Caco-2 (cell line): Measurements from ENCODE around the gene KIAA2012. TPM values are rescaled to one million over a fixed set of nuclear protein-coding genes. Genes with fewer than 3 reads are reported as not detected.

Experiments
- BruUV-seq: library from RNA; stranded (reverse); fragments of 400-500 nt; replicated peaks from 2 replicates; lab custom pipeline; 2021; lab: Mats Ljungman, UMichigan
- CTCF ChIA-PET: fragments of 300-600 bp; sonication (Branson Sonifier 250); formaldehyde crosslinking; loops from one replicate; lab custom pipeline; 2022; ENCODE audit warnings: antibody characterized with exemption; lab: Charles Lee
- POLR2A ChIA-PET: fragments of 300-600 bp; sonication (Branson Sonifier 250); formaldehyde crosslinking; loops from one replicate; lab custom pipeline; 2022; ENCODE audit warnings: antibody characterized with exemption; lab: Charles Lee
- DNase-seq, 2 experiments: peaks; one replicate each; pipeline versions ENCODE4 v3.0.0 to v3.0.0-alpha.2; 2020 to 2022
- H3K27me3 ChIP-seq: replicated peaks from 2 replicates; pipeline ENCODE4 v1.6.0; 2011; ENCODE audit warnings: low read length; ENCODE audit not compliant: control insufficient read depth, insufficient read depth
- H3K36me3 ChIP-seq: 2 replicates; pipeline ENCODE4 v1.5.1; 2011; ENCODE audit warnings: low read length; ENCODE audit not compliant: control insufficient read depth, insufficient read depth
- H3K4me1 ChIP-seq: fragments of 250-450 bp; sonication (Bioruptor Pico); 2 replicates; pipeline ENCODE4 v1.5.1; 2020; ENCODE audit warnings: mild to moderate bottlenecking
- H3K4me3 ChIP-seq: 2 replicates; pipeline ENCODE4 v1.5.1; 2011; ENCODE audit warnings: low read depth, mild to moderate bottlenecking, control low read depth, low read length
- H3K9me3 ChIP-seq: fragments of 250-450 bp; sonication (Bioruptor Pico); 2 replicates; pipeline ENCODE4 v1.5.1; 2020; ENCODE audit warnings: mild to moderate bottlenecking, moderate library complexity
- H3K27ac Mint-ChIP-seq: one replicate; pipeline ENCODE4 v1.8.0; 2022; ENCODE audit warnings: mixed read lengths; ENCODE audit not compliant: unreplicated experiment
- H3K27me3 Mint-ChIP-seq: one replicate; pipeline ENCODE4 v1.8.0; 2022; ENCODE audit warnings: mixed read lengths; ENCODE audit not compliant: insufficient read depth, unreplicated experiment
- H3K36me3 Mint-ChIP-seq: one replicate; pipeline ENCODE4 v1.8.0; 2022; ENCODE audit warnings: mild to moderate bottlenecking, mixed read lengths; ENCODE audit not compliant: insufficient read depth, unreplicated experiment
- H3K4me1 Mint-ChIP-seq: one replicate; pipeline ENCODE4 v1.8.0; 2022; ENCODE audit warnings: low read depth, mixed read lengths; ENCODE audit not compliant: unreplicated experiment
- H3K4me3 Mint-ChIP-seq: one replicate; pipeline ENCODE4 v1.8.0; 2022; ENCODE audit warnings: mild to moderate bottlenecking, moderate library complexity, mixed read lengths; ENCODE audit not compliant: unreplicated experiment
- H3K9me3 Mint-ChIP-seq: one replicate; pipeline ENCODE4 v1.8.0; 2022; ENCODE audit warnings: mixed read lengths; ENCODE audit not compliant: unreplicated experiment
- CTCF ChIP-seq, 2 experiments: fragments of 200-600 bp in 1 of 2; IDR thresholded peaks; 1 replicate in 1 of 2; 2 replicates in 1 of 2; pipeline versions ENCODE4 v1.5.1 to v1.8.0; 2011 to 2022; ENCODE audit warnings: antibody characterized with exemption in 1 of 2, control low read depth in 1 of 2, inconsistent platforms in 1 of 2, low read depth in 1 of 2, low read length in 1 of 2, mild to moderate bottlenecking in 1 of 2, moderate library complexity in 1 of 2; ENCODE audit not compliant: insufficient read depth in 1 of 2, severe bottlenecking in 1 of 2, unreplicated experiment in 1 of 2
- intact Hi-C: fragments of 100-400 bp; cut with micrococcal nuclease; formaldehyde crosslinking; loops from one replicate; pipeline ENCODE4 v1.10.0; 2022; ENCODE audit not compliant: unreplicated experiment
- total RNA-seq: library from RNA; stranded (reverse); gene quantifications from 2 replicates; pipeline ENCODE4 v1.2.3, GENCODE V29; 2022

The KIAA2012 gene
- total RNA-seq, 1 experiment from 2014 or later: 0.27 TPM

GRCh38 chr2:202165945-202166344 is 92.9 kb downstream of the KIAA2012 start:
- CTCF ChIA-PET: no interaction called here

GRCh38 chr2:202169131-202169530 is 96.1 kb downstream of the KIAA2012 start:
- no peak for DNase-seq
- no TSS peak for BruUV-seq
- Mint-ChIP-seq H3K9me3 (no peaks in the 10 kb centered on the region), H3K27ac (no peak overlapping the region), H3K27me3 (no peaks in the 10 kb centered on the region), H3K4me1 (peaks cover 15% of the 10 kb centered on the region), H3K36me3 (no peaks in the 10 kb centered on the region), H3K4me3 (no peak overlapping the region)
- CTCF ChIA-PET: interaction anchor here (0.7 kb wide), 1 partner anchor 309 kb away, joined by 3 read pairs; no protein-coding TSS in a partner anchor
- no peaks in the 10 kb centered on the region for H3K27me3 ChIP-seq
- H3K36me3 ChIP-seq: no peaks in the 10 kb centered on the region
- no peak for TF ChIP-seq CTCF (IDR thresholded peaks at IDR 0.05; ENCODE audit: insufficient read depth in 1 of 2, low read depth in 1 of 2, low read length in 1 of 2, severe bottlenecking in 1 of 2, unreplicated experiment in 1 of 2)
- POLR2A ChIA-PET: no interaction called here
- peaks cover 20% of the 10 kb centered on the region for H3K4me1 ChIP-seq
- no peak overlapping the region for H3K4me3 ChIP-seq
- intact Hi-C loops: no loop called here
- H3K9me3 ChIP-seq: no peaks in the 10 kb centered on the region

More at GRCh38 chr2:202165945-202166344, 92.9 kb downstream of the KIAA2012 start:
- no TSS peak for BruUV-seq
- Histone ChIP-seq H3K36me3 (no peaks in the 10 kb centered on the region), H3K4me3 (no peak overlapping the region), H3K4me1 (peaks cover 24% of the 10 kb centered on the region), H3K9me3 (no peaks in the 10 kb centered on the region), H3K27me3 (no peaks in the 10 kb centered on the region)
- intact Hi-C loops: no loop called here
- no peak overlapping the region for H3K27ac Mint-ChIP-seq
- no peaks in the 10 kb centered on the region for H3K36me3 Mint-ChIP-seq
- DNase-seq: no peak
- H3K4me1 Mint-ChIP-seq: peaks cover 24% of the 10 kb centered on the region
- H3K27me3 Mint-ChIP-seq: no peaks in the 10 kb centered on the region
- POLR2A ChIA-PET: no interaction called here
- TF ChIP-seq CTCF (IDR thresholded peaks at IDR 0.05; ENCODE audit: insufficient read depth in 1 of 2, low read depth in 1 of 2, low read length in 1 of 2, severe bottlenecking in 1 of 2, unreplicated experiment in 1 of 2): no peak
- H3K4me3 Mint-ChIP-seq: no peak overlapping the region
- H3K9me3 Mint-ChIP-seq: no peaks in the 10 kb centered on the region

- no peaks in the 10 kb centered on the region for H3K9me3 Mint-ChIP-seq
- Histone ChIP-seq H3K27me3 (no peaks in the 10 kb centered on the region), H3K4me3 (no peak overlapping the region), H3K9me3 (no peaks in the 10 kb centered on the region), H3K36me3 (no peaks in the 10 kb centered on the region), H3K4me1 (peaks cover 12% of the 10 kb centered on the region)
- DNase-seq: no peak
- TF ChIP-seq CTCF (IDR thresholded peaks at IDR 0.05; ENCODE audit: insufficient read depth in 1 of 2, low read depth in 1 of 2, low read length in 1 of 2, severe bottlenecking in 1 of 2, unreplicated experiment in 1 of 2): no peak
- BruUV-seq: no TSS peak
- intact Hi-C loops: no loop called here
- no peak overlapping the region for H3K4me3 Mint-ChIP-seq
- POLR2A ChIA-PET: no interaction called here
- no peaks in the 10 kb centered on the region for H3K27me3 Mint-ChIP-seq
- H3K36me3 Mint-ChIP-seq: no peaks in the 10 kb centered on the region
- H3K4me1 Mint-ChIP-seq: peaks cover 7% of the 10 kb centered on the region
- H3K27ac Mint-ChIP-seq: no peak overlapping the region
- CTCF ChIA-PET: no interaction called here
Observed at GRCh38 chr2:202169832-202170424, 96.9 kb downstream of the KIAA2012 start.
